ENCODE results near the gene TDRD10. TPM values are rescaled to one million over a fixed set of nuclear protein-coding genes. Genes with fewer than 3 reads are reported as not detected.

The TDRD10 gene
- total and polyA plus RNA-seq, 2 of the 4 experiments (the other 2 are of a cell fraction), result not detected

DNA sequence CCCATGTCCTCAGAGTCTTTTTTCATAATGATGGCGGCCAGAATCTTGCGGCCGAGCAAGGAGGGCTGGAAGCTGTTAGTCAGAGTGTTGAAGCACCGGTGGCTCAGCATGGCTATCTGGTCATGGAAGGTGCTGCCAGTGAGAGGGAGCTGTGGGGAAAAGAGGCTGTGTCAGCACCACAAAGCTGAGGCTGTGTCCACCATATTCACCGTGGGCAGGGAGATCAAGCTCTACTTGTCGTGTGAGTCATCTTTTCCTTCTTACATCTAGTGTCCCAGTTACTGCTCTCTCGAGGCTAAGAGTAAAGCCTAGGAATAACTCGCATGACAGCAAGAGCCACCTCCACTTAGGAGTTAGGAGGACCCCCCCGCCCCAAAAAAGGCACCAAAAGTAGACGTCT, 87.8 kb downstream of the TDRD10 start:
- Histone ChIP-seq H3K27ac (ENCODE audit: insufficient read depth, low read length) (no peak overlapping the region), H4K91ac (ENCODE audit: insufficient read depth, low read depth, low read length) (no peak overlapping the region)
- POLR2A ChIA-PET (ENCODE audit: unreplicated experiment), result no interaction called here

More for the DNA sequence above, 87.8 kb downstream of the TDRD10 start:
- intact Hi-C loops (cut with micrococcal nuclease), result no loop called here
- Histone ChIP-seq H4K8ac (ENCODE audit: low read depth in 2 of 2, low read length in 2 of 2) (no peak overlapping the region), H3K18ac (ENCODE audit: low read depth, low read length) (no peak overlapping the region), H3K4ac (ENCODE audit: low read depth, low read length) (no peak overlapping the region), H2BK5ac (ENCODE audit: low read depth, low read length, poor library complexity, severe bottlenecking) (no peak overlapping the region), H2BK20ac (ENCODE audit: low read depth, low read length) (no peak overlapping the region), H3K56ac (ENCODE audit: extremely low read depth, insufficient read depth, low read length) (no peak overlapping the region), H3K4me2 (ENCODE audit: low read depth, low read length) (no peak overlapping the region), H2AFZ (replicated peaks; ENCODE audit: low read length, poor library complexity) (no peak overlapping the region), H3K4me3 (ENCODE audit: insufficient read depth, low read depth, low read length) (no peak overlapping the region), H3K4me1 (ENCODE audit: control insufficient read depth, insufficient read depth, low read length) (peaks cover 12% of the 10 kb centered on the region), H3K9me1 (ENCODE audit: insufficient read depth, low read length) (peaks cover 19% of the 10 kb centered on the region; the same call in 1 of the 2 replicates), H3K23ac (ENCODE audit: low read depth, low read length) (no peak overlapping the region), H3K79me1 (ENCODE audit: low read depth in 1 of 2, low read length in 2 of 2) (peaks cover 13 to 60% of the 10 kb centered on the region in 2 experiments), H3K9me3 (ENCODE audit: control insufficient read depth, insufficient read depth, low read length) (no peaks in the 10 kb centered on the region), H2BK120ac (ENCODE audit: low read depth, low read length) (no peak overlapping the region), H4K20me1 (ENCODE audit: insufficient read depth, low read length) (peaks cover 39% of the 10 kb centered on the region), H3K36me3 (ENCODE audit: control insufficient read depth, insufficient read depth, low read length) (peaks cover 69% of the 10 kb centered on the region), H3K14ac (replicated peaks; ENCODE audit: low read depth, low read length) (no peak overlapping the region), H3K27me3 (ENCODE audit: control insufficient read depth, insufficient read depth, low read length) (no peaks in the 10 kb centered on the region), H2AK9ac (replicated peaks; ENCODE audit: low read depth, low read length, poor library complexity) (no peak overlapping the region), H2AK5ac (ENCODE audit: low read depth, low read length) (no peak overlapping the region), H4K5ac (ENCODE audit: low read depth, low read length) (no peak overlapping the region), H2BK15ac (ENCODE audit: low read depth, low read length) (no peak overlapping the region), H3K9ac (ENCODE audit: low read depth, low read length) (no peak overlapping the region)
- DNase-seq (peak; percentile 59), ATAC-seq (ENCODE audit: low read depth) (no peak)
- dilution Hi-C loops (cut with HindIII; ENCODE audit: low sequenced_read_pairs, unreplicated experiment), result no loop called here
- 100% methylated on average over 4 of the region's 10 CpGs; no CpG with 5 or more reads in 1 of the 2 experiments for WGBS, 2 experiments (ENCODE audit: extremely low coverage in 2 of 2, insufficient read length in 1 of 2)
- CTCF ChIA-PET, result no interaction called here
- TF ChIP-seq ELK1 (IDR thresholded peaks at IDR 0.05; ENCODE audit: borderline replicate concordance, low read depth, low read length) (no peak), FOS (IDR thresholded peaks at IDR 0.05; ENCODE audit: low read depth, low read length) (0 out of 2 replicates have a peak, but pooled peaks have one; percentile 17), CEBPB (IDR thresholded peaks at IDR 0.05; ENCODE audit: low read depth, low read length) (no peak), MAFK (IDR thresholded peaks at IDR 0.05; ENCODE audit: low read depth, low read length) (peak; percentile 50; the same call in 1 of the 2 replicates)
- in situ Hi-C loops (cut with MboI; ENCODE audit: low sequenced_read_pairs), result no loop called here
- BruUV-seq (replicated peaks), result no TSS peak

Data from IMR-90 (cell line).